NB4 (cell line): ENCODE data around the gene ABHD11.

ENCODE experiments used
- MYC ChIP-seq: IDR thresholded peaks from 2 replicates; pipeline ENCODE4 v1.6.1; 2011; ENCODE audit warnings: low read depth, low read length
- POLR2A ChIP-seq: IDR thresholded peaks from 2 replicates; pipeline ENCODE4 v1.6.1; 2011; ENCODE audit warnings: mild to moderate bottlenecking; ENCODE audit not compliant: insufficient read length; ENCODE audit errors: extremely low read depth
- TF ChIP-seq, protein P1 (sequence below): IDR thresholded peaks from one replicate; pipeline ENCODE4 v1.5.1; 2012; ENCODE audit warnings: low read depth, low read length
- TF ChIP-seq, protein P2 (sequence below): IDR thresholded peaks from 2 replicates; pipeline ENCODE4 v1.6.1; 2011; ENCODE audit warnings: low read depth, low read length

DNA sequence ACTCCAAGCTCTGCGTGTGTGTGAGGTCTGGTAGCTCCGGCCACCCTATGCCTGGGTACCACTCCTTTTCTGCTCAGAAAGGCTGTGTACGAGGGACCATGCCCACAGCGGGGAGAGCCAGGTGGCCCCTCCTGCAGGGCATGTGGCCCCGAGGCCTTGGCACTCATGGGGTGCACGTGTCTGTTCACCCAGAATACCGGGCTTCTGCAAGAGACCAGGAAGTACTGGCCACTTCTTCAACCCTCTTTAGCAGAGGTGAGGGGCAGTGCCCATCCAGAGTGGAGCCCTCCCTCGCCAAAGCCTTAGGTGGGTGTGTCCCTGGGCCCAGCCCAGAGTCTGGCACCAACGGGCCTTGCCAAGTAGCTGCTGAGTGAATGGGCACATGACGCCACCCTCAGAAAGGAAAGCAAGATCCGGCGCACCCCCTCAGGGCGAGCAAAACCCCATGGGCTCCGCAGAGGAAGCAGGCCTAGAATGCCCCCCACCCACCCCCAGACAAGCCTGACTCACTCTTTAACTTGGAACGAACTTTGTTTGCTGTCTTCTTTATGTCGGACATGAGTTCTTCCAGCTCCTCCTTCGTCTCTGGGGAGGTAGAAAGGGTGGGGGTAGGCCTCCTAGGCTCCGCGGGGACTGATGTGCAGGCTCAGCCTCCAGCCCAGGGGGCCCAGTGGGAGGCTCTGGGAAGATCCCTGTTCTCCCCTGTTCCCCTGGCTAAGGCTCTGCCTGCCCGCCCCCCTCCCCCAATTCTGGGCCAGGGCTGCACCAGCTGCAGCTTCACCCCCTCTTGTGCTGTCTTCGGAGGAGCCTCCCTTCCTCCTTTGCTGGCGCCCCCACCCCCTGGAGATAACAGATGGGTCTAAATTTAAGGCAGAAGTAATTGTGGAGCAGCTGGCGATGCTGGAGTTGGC, 33.7 kb downstream of the ABHD11 start:
- TF ChIP-seq POLR2A: no peak
- TF ChIP-seq, protein P1, sequence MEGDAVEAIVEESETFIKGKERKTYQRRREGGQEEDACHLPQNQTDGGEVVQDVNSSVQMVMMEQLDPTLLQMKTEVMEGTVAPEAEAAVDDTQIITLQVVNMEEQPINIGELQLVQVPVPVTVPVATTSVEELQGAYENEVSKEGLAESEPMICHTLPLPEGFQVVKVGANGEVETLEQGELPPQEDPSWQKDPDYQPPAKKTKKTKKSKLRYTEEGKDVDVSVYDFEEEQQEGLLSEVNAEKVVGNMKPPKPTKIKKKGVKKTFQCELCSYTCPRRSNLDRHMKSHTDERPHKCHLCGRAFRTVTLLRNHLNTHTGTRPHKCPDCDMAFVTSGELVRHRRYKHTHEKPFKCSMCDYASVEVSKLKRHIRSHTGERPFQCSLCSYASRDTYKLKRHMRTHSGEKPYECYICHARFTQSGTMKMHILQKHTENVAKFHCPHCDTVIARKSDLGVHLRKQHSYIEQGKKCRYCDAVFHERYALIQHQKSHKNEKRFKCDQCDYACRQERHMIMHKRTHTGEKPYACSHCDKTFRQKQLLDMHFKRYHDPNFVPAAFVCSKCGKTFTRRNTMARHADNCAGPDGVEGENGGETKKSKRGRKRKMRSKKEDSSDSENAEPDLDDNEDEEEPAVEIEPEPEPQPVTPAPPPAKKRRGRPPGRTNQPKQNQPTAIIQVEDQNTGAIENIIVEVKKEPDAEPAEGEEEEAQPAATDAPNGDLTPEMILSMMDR: no peak
- TF ChIP-seq, protein P2, sequence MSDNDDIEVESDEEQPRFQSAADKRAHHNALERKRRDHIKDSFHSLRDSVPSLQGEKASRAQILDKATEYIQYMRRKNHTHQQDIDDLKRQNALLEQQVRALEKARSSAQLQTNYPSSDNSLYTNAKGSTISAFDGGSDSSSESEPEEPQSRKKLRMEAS: no peak
- TF ChIP-seq MYC: no peak
